ENCODE results near the gene GRP. TPM values are rescaled to one million over a fixed set of nuclear protein-coding genes. Genes with fewer than 3 reads are reported as not detected.

The GRP gene
- total RNA-seq, 4 donors from 2014 or later, result not detected

GRCh38 chr18:59273759-59274532, 54.0 kb downstream of the GRP start:
- intact Hi-C loops (cut with DNase I; ENCODE audit: low total_unique reads) (no loop called here), in situ Hi-C loops (cut with MboI; ENCODE audit: low pct_ligation_motif_present in 1 of 4, low pct_unique_long_range_greater_than_20kb in 1 of 4, low sequenced_read_pairs in 3 of 4) (no loop called here)
- 15% methylated on average over 43 of the region's 48 CpGs; no CpG with 5 or more reads in 1 of the 2 donors for WGBS, 2 donors (ENCODE audit: low coverage in 1 of 2)
- no peaks in the 10 kb centered on the region for H3K9me3 ChIP-seq
- H3K27ac ChIP-seq, result no peak overlapping the region
- DNase-seq, result no peak
- H3K4me1 ChIP-seq, result peaks cover 7 to 20% (median 11%) of the 10 kb centered on the region in 4 donors
- peak overlapping the region in 1 of 4 donors; percentile 40 for H3K4me3 ChIP-seq
- peaks cover 98% of the 10 kb centered on the region for H3K27me3 ChIP-seq
- no peaks in the 10 kb centered on the region for H3K36me3 ChIP-seq
- TF ChIP-seq EP300 (IDR thresholded peaks at IDR 0.05; ENCODE audit: low read depth), result no peak
- TF ChIP-seq POLR2A (IDR thresholded peaks at IDR 0.05), result no peak
- no peak for TF ChIP-seq POLR2AphosphoS5 (IDR thresholded peaks at IDR 0.05)
- TF ChIP-seq CTCF (IDR thresholded peaks at IDR 0.05), result no peak

GRCh38 chr18:59274533-59274928, 54.6 kb downstream of the GRP start:
- Histone ChIP-seq H3K4me3 (no peak overlapping the region), H3K27ac (no peak overlapping the region), H3K27me3 (peaks cover 98% of the 10 kb centered on the region), H3K36me3 (no peaks in the 10 kb centered on the region), H3K4me1 (peaks cover 7 to 19% (median 10%) of the 10 kb centered on the region in 4 donors), H3K9me3 (no peaks in the 10 kb centered on the region)
- no peak for TF ChIP-seq POLR2A (IDR thresholded peaks at IDR 0.05)
- TF ChIP-seq EP300 (IDR thresholded peaks at IDR 0.05; ENCODE audit: low read depth), result no peak
- TF ChIP-seq POLR2AphosphoS5 (IDR thresholded peaks at IDR 0.05), result no peak
- TF ChIP-seq CTCF (IDR thresholded peaks at IDR 0.05), result no peak
- in situ Hi-C loops (cut with MboI; ENCODE audit: low pct_ligation_motif_present in 1 of 4, low pct_unique_long_range_greater_than_20kb in 1 of 4, low sequenced_read_pairs in 3 of 4), result no loop called here
- WGBS, 2 donors (ENCODE audit: low coverage in 1 of 2), result 33% methylated on average over 18 of the region's 18 CpGs; no CpG with 5 or more reads in 1 of the 2 donors
- no peak for DNase-seq
- intact Hi-C loops (cut with DNase I; ENCODE audit: low total_unique reads), result no loop called here

GRCh38 chr18:59275406-59275949, 55.5 kb downstream of the GRP start:
- intact Hi-C loops (cut with DNase I; ENCODE audit: low total_unique reads), result no loop called here
- no peak overlapping the region for H3K27ac ChIP-seq
- no peak overlapping the region for H3K4me3 ChIP-seq
- H3K27me3 ChIP-seq, result peaks cover 98% of the 10 kb centered on the region
- DNase-seq, result no peak
- WGBS, 2 donors (ENCODE audit: low coverage in 1 of 2), result 24% methylated on average over 6 of the region's 6 CpGs; no CpG with 5 or more reads in 1 of the 2 donors
- peaks cover 7 to 19% (median 10%) of the 10 kb centered on the region in 4 donors for H3K4me1 ChIP-seq
- TF ChIP-seq EP300 (IDR thresholded peaks at IDR 0.05; ENCODE audit: low read depth) (no peak), POLR2AphosphoS5 (IDR thresholded peaks at IDR 0.05) (no peak), POLR2A (IDR thresholded peaks at IDR 0.05) (no peak), CTCF (IDR thresholded peaks at IDR 0.05) (no peak)
- in situ Hi-C loops (cut with MboI; ENCODE audit: low pct_ligation_motif_present in 1 of 4, low pct_unique_long_range_greater_than_20kb in 1 of 4, low sequenced_read_pairs in 3 of 4), result no loop called here
- H3K36me3 ChIP-seq, result no peaks in the 10 kb centered on the region
- H3K9me3 ChIP-seq, result no peaks in the 10 kb centered on the region

- Histone ChIP-seq H3K4me1 (peaks cover 7 to 19% (median 10%) of the 10 kb centered on the region in 4 donors), H3K4me3 (no peak overlapping the region), H3K27ac (no peak overlapping the region), H3K36me3 (no peaks in the 10 kb centered on the region), H3K9me3 (no peaks in the 10 kb centered on the region), H3K27me3 (peaks cover 98% of the 10 kb centered on the region)
- intact Hi-C loops (cut with DNase I; ENCODE audit: low total_unique reads) (no loop called here), in situ Hi-C loops (cut with MboI; ENCODE audit: low pct_ligation_motif_present in 1 of 4, low pct_unique_long_range_greater_than_20kb in 1 of 4, low sequenced_read_pairs in 3 of 4) (no loop called here)
- 12 to 36% methylated on average over 4 to 5 of the region's 5 CpGs for WGBS, 2 donors (ENCODE audit: low coverage in 1 of 2)
- TF ChIP-seq POLR2A (IDR thresholded peaks at IDR 0.05), result no peak
- TF ChIP-seq CTCF (IDR thresholded peaks at IDR 0.05), result no peak
- no peak for DNase-seq
Measured at GRCh38 chr18:59276047-59276446, 56.1 kb downstream of the GRP start.

All from transverse colon (tissue), 4 donors.